GM19025 (cell line): Measurements from ENCODE around the gene SULT1A2.
"Not testable (repeated sequence)": the region's sequence is repeated elsewhere in the genome, so short reads cannot be mapped to it uniquely, and the experiment has no call there.

Source experiments
- ATAC-seq: cut with Tn5 transposase; IDR thresholded peaks from one replicate; pipeline ENCODE4 v1.9.1; 2021; ENCODE audit warnings: mild to moderate bottlenecking, low read depth, moderate library complexity; ENCODE audit not compliant: unreplicated experiment

Gene SULT1A2

DNA sequence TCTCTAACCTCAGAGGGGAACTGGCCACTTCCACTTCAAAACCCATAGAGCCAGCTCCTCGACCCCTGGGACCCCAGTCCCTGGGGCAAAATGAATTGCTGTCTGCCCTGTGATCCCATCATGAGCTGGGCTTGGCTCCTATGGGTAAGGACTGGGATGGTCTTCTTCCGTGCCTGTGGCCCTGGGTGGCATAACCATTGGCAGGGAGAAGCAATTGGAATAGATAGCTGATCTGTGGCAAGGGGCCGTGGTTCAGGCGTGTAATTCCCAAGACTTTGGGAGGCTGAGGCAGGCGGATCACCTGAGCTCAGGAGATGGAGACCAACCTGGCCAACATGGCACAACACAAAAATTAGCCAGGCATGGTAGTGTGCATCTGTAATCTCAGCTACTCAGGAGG, 4.3 kb downstream of the SULT1A2 start:
- ATAC-seq = no peak

GRCh38 chr16:28591355-28591754, 5.5 kb downstream of the SULT1A2 start:
- ATAC-seq = no peak

GRCh38 chr16:28590384-28591340, 6.2 kb downstream of the SULT1A2 start:
- no peak for ATAC-seq

DNA sequence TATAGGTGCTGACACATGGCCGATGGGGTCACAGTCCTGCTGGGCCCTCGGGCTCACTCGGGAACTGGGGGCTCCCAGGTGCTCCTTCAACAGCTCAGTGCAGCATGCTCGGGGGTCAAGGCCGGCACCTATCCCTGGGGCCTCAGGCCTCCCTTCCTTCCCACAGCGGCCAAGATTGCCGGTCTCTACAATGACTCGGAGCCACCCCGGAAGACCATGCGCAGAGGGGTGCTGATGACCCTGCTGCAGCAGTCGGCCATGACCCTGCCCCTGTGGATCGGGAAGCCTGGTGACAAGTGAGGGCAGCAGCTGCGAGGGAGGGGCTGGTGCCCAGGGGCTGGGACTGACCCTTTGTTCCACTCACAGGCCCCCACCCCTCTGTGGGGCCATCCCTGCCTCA, 6.9 kb downstream of the SULT1A2 start:
- no peak for ATAC-seq

DNA sequence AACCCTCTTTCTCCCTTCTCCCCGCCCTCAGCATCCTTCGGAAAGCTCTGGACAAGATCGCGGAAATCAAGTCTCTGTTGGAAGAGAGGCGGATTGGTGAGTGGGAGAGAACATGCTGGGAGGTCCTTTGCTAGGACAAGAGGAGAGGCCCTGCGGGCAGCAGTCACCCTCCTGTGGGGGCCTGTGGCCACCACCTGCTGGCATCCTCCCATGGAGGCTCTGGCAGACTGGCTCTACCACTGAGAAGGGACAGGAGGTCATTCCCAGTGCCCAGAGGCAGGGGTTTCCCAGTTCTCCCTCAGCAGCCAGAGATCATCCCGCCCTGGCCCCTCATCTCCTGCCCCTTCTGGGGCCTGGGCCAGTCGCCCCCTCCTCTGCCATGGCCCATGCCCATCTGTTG, 7.8 kb downstream of the SULT1A2 start:
- ATAC-seq = no peak

GRCh38 chr16:28587386-28587785, 9.5 kb downstream of the SULT1A2 start:
- ATAC-seq = no peak

GRCh38 chr16:28586466-28586865, 10.4 kb downstream of the SULT1A2 start:
- ATAC-seq = no peak

DNA sequence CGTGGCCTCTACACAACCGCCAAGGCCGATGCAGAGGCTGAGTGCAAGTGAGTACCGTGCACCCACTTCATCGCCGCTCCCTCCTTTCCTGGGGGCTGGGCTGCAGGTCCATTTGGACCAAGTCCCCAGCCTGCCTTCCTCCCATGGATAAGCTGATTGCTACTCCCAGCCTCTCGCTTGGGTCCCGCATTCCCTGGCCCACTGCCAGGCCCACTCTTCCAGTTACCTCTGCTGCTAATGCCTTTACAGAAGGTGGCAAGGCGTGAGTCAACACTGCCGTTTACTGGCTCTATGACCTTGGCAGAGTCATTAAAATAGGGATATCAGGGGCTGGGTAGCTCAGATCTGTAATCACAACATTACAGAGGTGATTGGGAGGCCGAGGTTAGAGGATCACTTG, 11.2 kb downstream of the SULT1A2 start:
- ATAC-seq = no peak

GRCh38 chr16:28580726-28581315, 16.0 kb downstream of the SULT1A2 start:
- ATAC-seq = no peak

GRCh38 chr16:28575446-28576109, 21.3 kb downstream of the SULT1A2 start:
- ATAC-seq = no peak

DNA sequence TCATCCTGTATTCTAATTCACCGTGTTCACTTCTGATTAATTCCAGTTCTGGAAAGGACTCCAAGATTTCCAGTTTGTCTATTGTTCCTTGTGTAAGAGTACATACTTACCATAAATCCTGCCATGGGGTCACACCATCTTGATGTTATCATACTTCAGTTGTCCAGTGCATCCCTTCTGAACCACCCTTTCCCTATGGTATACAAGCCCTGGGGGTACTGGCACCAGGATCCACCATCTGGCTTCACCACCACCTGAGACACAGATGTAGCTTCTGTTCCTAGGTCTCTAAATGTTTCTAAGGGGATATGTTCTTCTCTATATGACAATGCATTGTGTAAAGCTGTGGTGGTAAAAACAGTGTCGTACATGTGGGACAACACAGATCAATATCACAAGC, 21.9 kb downstream of the SULT1A2 start:
- ATAC-seq = no peak

DNA sequence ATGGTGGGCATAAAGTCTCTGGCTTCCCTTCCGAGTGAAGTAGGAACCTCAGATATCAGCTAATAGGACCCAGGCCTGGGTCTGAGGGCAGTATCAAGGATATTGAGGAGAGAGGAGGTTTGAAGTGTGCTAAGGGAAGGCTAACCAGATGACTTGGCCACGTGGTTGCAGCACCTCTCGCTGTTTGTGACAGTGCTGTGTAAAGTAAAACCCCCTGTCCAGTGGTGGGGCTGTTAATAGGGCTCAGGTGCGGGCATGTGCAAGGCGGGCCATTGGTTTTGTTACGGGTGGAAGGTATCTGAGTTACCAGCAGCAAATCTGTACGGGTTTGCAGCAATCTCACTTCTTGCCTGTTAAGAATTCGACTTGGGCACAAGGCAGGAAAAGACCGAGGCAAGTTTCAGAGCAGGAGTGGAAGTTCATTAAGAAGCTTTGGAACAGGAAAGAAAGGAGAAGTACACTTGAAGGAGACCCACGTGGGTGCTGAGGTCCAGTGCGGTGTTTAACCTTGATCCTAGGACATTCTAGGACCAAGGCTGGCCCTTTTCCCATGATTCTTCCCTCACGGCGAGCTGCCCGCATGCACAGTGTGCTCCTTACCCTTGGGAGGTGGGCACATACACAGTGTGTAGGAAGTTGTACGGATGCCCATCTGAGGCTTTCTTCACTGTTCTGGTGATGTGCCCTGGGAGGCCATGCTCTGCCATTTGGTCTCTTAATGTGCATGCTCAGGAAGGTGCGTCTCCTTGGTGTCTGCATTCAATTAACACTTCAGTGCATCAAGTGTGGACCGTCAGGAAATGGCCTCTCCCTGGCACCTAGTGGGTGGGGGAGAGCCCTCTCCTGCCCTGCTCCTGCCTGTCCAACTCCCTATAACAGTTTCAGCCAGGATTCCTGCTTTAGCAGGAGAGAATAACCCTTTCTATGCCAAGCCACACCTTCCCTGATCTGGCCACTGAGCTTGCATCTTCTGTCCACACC, 22.8 kb downstream of the SULT1A2 start:
- ATAC-seq = no peak

- no peak for ATAC-seq
Observed at GRCh38 chr16:28572696-28573510, 23.9 kb downstream of the SULT1A2 start.

GRCh38 chr16:28569968-28570752, 26.7 kb downstream of the SULT1A2 start:
- no peak for ATAC-seq

DNA sequence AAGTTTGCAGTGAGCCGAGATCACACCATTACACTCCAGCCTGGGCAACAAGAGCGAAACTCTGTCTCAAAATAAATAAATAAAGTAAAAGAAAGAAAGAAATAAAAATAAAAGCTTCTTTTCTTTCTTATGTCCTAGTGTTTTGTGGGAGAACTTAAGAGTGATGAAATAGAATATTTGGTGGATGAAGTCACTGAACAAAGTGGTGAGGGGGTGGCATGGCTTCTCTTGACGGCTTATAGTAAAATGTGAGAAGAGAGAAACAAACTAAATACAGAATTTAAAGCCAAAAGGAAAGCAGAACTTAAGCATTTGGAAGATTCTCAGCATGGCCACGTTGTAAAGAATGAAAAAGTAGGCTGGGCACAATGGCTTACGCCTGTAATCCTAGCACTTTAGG, 27.8 kb downstream of the SULT1A2 start:
- no peak for ATAC-seq

DNA sequence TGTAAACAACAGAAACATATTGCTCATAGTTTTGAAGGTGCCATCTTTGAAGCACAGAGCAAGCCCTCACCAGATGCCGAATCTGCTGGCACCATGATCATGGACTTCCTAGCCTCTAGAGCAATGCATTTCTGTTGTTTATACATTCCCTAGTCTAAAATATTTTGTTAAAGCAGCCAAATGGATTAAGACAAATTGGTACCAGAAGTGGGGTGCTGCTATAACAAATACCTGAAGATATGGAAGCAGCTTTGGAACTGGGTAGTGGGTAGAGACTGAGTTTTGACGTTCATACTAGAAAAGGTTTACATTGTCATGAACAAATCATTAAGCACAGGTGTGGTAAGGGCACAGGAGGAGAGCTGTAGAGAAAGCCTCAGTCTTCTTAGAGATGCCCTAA, 29.6 kb downstream of the SULT1A2 start:
- no peak for ATAC-seq

- not testable (repeated sequence) for ATAC-seq
Observed at GRCh38 chr16:28566233-28566925, 30.5 kb downstream of the SULT1A2 start.

DNA sequence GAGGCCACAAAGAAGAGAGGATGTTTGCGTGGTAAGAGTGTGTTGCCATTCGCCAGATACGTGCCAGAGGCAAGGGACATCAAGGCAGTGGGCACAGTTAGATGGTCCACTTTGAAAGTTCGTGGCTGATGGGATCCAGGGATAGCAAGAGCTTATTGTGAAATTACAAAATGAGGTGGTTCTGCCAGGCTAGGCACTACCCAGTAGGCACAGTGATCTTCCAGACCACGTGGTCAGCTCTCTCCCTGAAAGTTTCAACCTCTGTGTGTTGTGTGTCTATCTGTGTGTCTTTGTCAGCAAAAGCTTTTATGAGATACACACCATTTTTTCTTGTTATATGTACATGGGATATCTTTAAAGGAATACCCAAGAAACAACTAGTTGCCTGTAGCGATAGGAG, 33.6 kb downstream of the SULT1A2 start:
- ATAC-seq = no peak
